H1 (cell line): Measurements from ENCODE around the gene BCAS1. TPM values are rescaled to one million over a fixed set of nuclear protein-coding genes. Genes with fewer than 3 reads are reported as not detected.

Source experiments
- CTCF ChIA-PET: fragments of 300-600 bp; sonication (Branson Sonifier 250); formaldehyde crosslinking; loops from one replicate; lab custom pipeline; 2021; ENCODE audit not compliant: partially characterized antibody; lab: Charles Lee
- POLR2A ChIA-PET: fragments of 300-600 bp; sonication (Branson Sonifier 250); formaldehyde crosslinking; loops from one replicate; lab custom pipeline; 2021; ENCODE audit warnings: inconsistent platforms; ENCODE audit not compliant: partially characterized antibody; lab: Charles Lee
- DNase-seq, 2 experiments: peaks; one replicate each; pipeline versions ENCODE4 v3.0.0 to v3.0.0-alpha.2; 2010 to 2022; ENCODE audit warnings: low spot score in 2 of 2, low read depth in 1 of 2, mixed read lengths in 1 of 2
- FAIRE-seq: peaks from 2 replicates; lab custom pipeline; 2011; peaks lifted over from hg19 to GRCh38; lab: Jason Lieb, UNC
- H2AFZ ChIP-seq: 2 replicates; pipeline ENCODE4 v1.8.1; 2012; ENCODE audit warnings: low read length, inconsistent platforms
- H2AK5ac ChIP-seq: 2 replicates; pipeline ENCODE4 v1.6.1; 2013; ENCODE audit warnings: low read depth, low read length
- H2BK120ac ChIP-seq: replicated peaks from 2 replicates; pipeline ENCODE3; 2013; ENCODE audit warnings: low read depth, low read length, inconsistent platforms
- H2BK12ac ChIP-seq: 2 replicates; pipeline ENCODE4 v1.6.1; 2013; ENCODE audit warnings: low read depth, low read length
- H2BK15ac ChIP-seq: 2 replicates; pipeline ENCODE4 v1.6.1; 2013; ENCODE audit warnings: low read length
- H2BK20ac ChIP-seq: 2 replicates; pipeline ENCODE4 v1.6.1; 2013; ENCODE audit warnings: low read length
- H2BK5ac ChIP-seq: 2 replicates; pipeline ENCODE4 v1.6.1; 2013; ENCODE audit warnings: low read depth, low read length
- H3K14ac ChIP-seq: 2 replicates; pipeline ENCODE4 v1.6.1; 2013; ENCODE audit warnings: inconsistent platforms; ENCODE audit not compliant: insufficient read length
- H3K18ac ChIP-seq: 2 replicates; pipeline ENCODE4 v1.6.1; 2013; ENCODE audit warnings: low read length; ENCODE audit errors: extremely low read depth
- H3K23ac ChIP-seq: 2 replicates; pipeline ENCODE4 v1.6.1; 2013; ENCODE audit warnings: inconsistent platforms; ENCODE audit not compliant: insufficient read length
- H3K23me2 ChIP-seq: 2 replicates; pipeline ENCODE4 v1.6.1; 2013; ENCODE audit warnings: low read depth, low read length
- H3K27ac ChIP-seq: 2 replicates; pipeline ENCODE4 v1.6.1; 2011; ENCODE audit warnings: low read depth, low read length, inconsistent platforms
- H3K27me3 ChIP-seq, 4 experiments: replicated peaks in 1 of 4; 1 replicate in 1 of 4; 2 replicates in 3 of 4; pipeline versions ENCODE4 v1.6.1 to v1.8.1; 2011 to 2013; ENCODE audit warnings: low read length in 3 of 4, mild to moderate bottlenecking in 3 of 4, inconsistent platforms in 2 of 4, mixed read lengths in 2 of 4, moderate library complexity in 1 of 4; ENCODE audit not compliant: control insufficient read depth in 3 of 4, insufficient read depth in 3 of 4; ENCODE audit errors: extremely low read depth in 1 of 4
- H3K36me3 ChIP-seq, 4 experiments: 2 replicates each; pipeline versions ENCODE4 v1.6.1 to v1.8.1; 2011 to 2013; ENCODE audit warnings: mild to moderate bottlenecking in 4 of 4, low read length in 3 of 4, moderate library complexity in 2 of 4, control low read depth in 1 of 4, inconsistent platforms in 1 of 4; ENCODE audit not compliant: insufficient read depth in 4 of 4, control insufficient read depth in 2 of 4
- H3K4ac ChIP-seq: replicated peaks from 2 replicates; pipeline ENCODE3; 2013; ENCODE audit warnings: low read length, low read depth, mixed read lengths, inconsistent platforms; ENCODE audit not compliant: insufficient read length
- H3K4me1 ChIP-seq, 4 experiments: replicated peaks in 1 of 4; 1 replicate in 1 of 4; 2 replicates in 3 of 4; pipeline versions ENCODE4 v1.6.1 to v1.8.1; 2011 to 2013; ENCODE audit warnings: low read length in 3 of 4, inconsistent platforms in 2 of 4, mixed read lengths in 1 of 4; ENCODE audit not compliant: insufficient read depth in 4 of 4, control insufficient read depth in 3 of 4
- H3K4me2 ChIP-seq, 2 experiments: 2 replicates each; pipeline versions ENCODE4 v1.6.1 to v1.8.1; 2011 to 2013; ENCODE audit warnings: low read depth in 2 of 2, low read length in 2 of 2, control low read depth in 1 of 2, inconsistent platforms in 1 of 2, mild to moderate bottlenecking in 1 of 2; ENCODE audit not compliant: insufficient read depth in 1 of 2
- H3K4me3 ChIP-seq, 4 experiments: fragments of 200-600, 300-600 bp in 1 of 4; sonication (generic), shearing (Covaris generic), sonication (Bioruptor Twin) in 1 of 4; 2 replicates each; pipeline versions ENCODE4 v1.5.1 to v1.8.1; 2011 to 2016; ENCODE audit warnings: low read length in 4 of 4, low read depth in 3 of 4, control low read depth in 2 of 4, inconsistent platforms in 2 of 4, mild to moderate bottlenecking in 2 of 4, mixed read lengths in 1 of 4, moderate library complexity in 1 of 4; ENCODE audit not compliant: insufficient read depth in 2 of 4; ENCODE audit errors: extremely low read depth in 1 of 4
- H3K56ac ChIP-seq: replicated peaks from 2 replicates; pipeline ENCODE3; 2013; ENCODE audit warnings: low read depth, mild to moderate bottlenecking, mixed read lengths, low read length, inconsistent platforms; ENCODE audit not compliant: insufficient read length
- H3K79me1 ChIP-seq: 2 replicates; pipeline ENCODE4 v1.6.1; 2013; ENCODE audit warnings: low read depth, low read length, control low read depth
- H3K79me2 ChIP-seq, 2 experiments: 2 replicates each; pipeline versions ENCODE4 v1.6.1 to v1.8.1; 2012 to 2013; ENCODE audit warnings: low read length in 2 of 2, mild to moderate bottlenecking in 2 of 2, inconsistent platforms in 1 of 2; ENCODE audit not compliant: insufficient read depth in 2 of 2, control insufficient read depth in 1 of 2
- H3K9ac ChIP-seq, 4 experiments: replicated peaks in 1 of 4; 1 replicate in 1 of 4; 2 replicates in 3 of 4; pipeline versions ENCODE4 v1.6.1 to v1.8.1; 2011 to 2013; ENCODE audit warnings: low read depth in 3 of 4, low read length in 3 of 4, control low read depth in 2 of 4, mild to moderate bottlenecking in 2 of 4, moderate library complexity in 2 of 4, inconsistent platforms in 1 of 4; ENCODE audit errors: extremely low read depth in 1 of 4
- H3K9me3 ChIP-seq, 2 experiments: 2 replicates each; pipeline versions ENCODE4 v1.6.1 to v1.8.1; 2012 to 2013; ENCODE audit warnings: mild to moderate bottlenecking in 2 of 2, moderate library complexity in 2 of 2, control low read depth in 1 of 2, inconsistent platforms in 1 of 2, low read depth in 1 of 2, low read length in 1 of 2, mixed read lengths in 1 of 2; ENCODE audit not compliant: insufficient read depth in 2 of 2
- H4K20me1 ChIP-seq, 2 experiments: replicated peaks in 1 of 2; 2 replicates each; pipeline versions ENCODE3 to v1.8.1; 2011 to 2013; ENCODE audit warnings: inconsistent platforms in 2 of 2, low read length in 2 of 2, mild to moderate bottlenecking in 1 of 2; ENCODE audit not compliant: insufficient read depth in 2 of 2, control insufficient read depth in 1 of 2
- H4K5ac ChIP-seq: 2 replicates; pipeline ENCODE4 v1.6.1; 2013; ENCODE audit warnings: low read length, low read depth, mixed read lengths, inconsistent platforms; ENCODE audit not compliant: insufficient read length
- H4K8ac ChIP-seq: 2 replicates; pipeline ENCODE4 v1.8.0; 2013; ENCODE audit warnings: mild to moderate bottlenecking, moderate library complexity, low read length, inconsistent platforms; ENCODE audit not compliant: insufficient read depth; ENCODE audit errors: extremely low read depth
- H4K91ac ChIP-seq: replicated peaks from 2 replicates; pipeline ENCODE3; 2013; ENCODE audit warnings: low read length, mixed read lengths, inconsistent platforms; ENCODE audit not compliant: insufficient read length
- ASH2L ChIP-seq: fragments of 200-600, 300-600 bp; sonication (generic); IDR thresholded peaks from one replicate; pipeline ENCODE4 v1.7.1; 2017; ENCODE audit warnings: low read length
- CBX8 ChIP-seq: fragments of 300-800, 300-1000 bp; sonication (generic); IDR thresholded peaks from 2 replicates; pipeline ENCODE4 v1.7.1; 2016; ENCODE audit warnings: low read depth, low read length, borderline replicate concordance
- CHD1 ChIP-seq: IDR thresholded peaks from 2 replicates; pipeline ENCODE4 v1.6.1; 2012; ENCODE audit warnings: low read depth, low read length, improper control_type of control experiment
- EGR1 ChIP-seq: IDR thresholded peaks from 2 replicates; pipeline ENCODE4 v1.6.1; 2011; ENCODE audit warnings: low read depth, low read length, borderline replicate concordance
- FOSL1 ChIP-seq: IDR thresholded peaks from 2 replicates; pipeline ENCODE4 v1.6.1; 2011; ENCODE audit warnings: mild to moderate bottlenecking, low read depth, low read length, moderate library complexity; ENCODE audit not compliant: insufficient read depth
- GTF2F1 ChIP-seq: IDR thresholded peaks from 2 replicates; pipeline ENCODE4 v1.6.1; 2012; ENCODE audit warnings: low read depth, low read length, improper control_type of control experiment, borderline replicate concordance
- JUN ChIP-seq: IDR thresholded peaks from 2 replicates; pipeline ENCODE4 v1.6.1; 2011; ENCODE audit warnings: low read depth, mild to moderate bottlenecking, improper control_type of control experiment, low read length
- RFX5 ChIP-seq: IDR thresholded peaks from 2 replicates; pipeline ENCODE4 v1.6.1; 2011; ENCODE audit warnings: low read depth, low read length, improper control_type of control experiment, borderline replicate concordance
- RXRA ChIP-seq: IDR thresholded peaks from 2 replicates; pipeline ENCODE4 v1.6.1; 2011; ENCODE audit warnings: low read depth, mild to moderate bottlenecking, low read length, moderate library complexity; ENCODE audit not compliant: insufficient read depth
- SIX5 ChIP-seq: IDR thresholded peaks from 2 replicates; pipeline ENCODE4 v1.6.1; 2011; ENCODE audit warnings: mild to moderate bottlenecking, low read depth, low read length
- SP1 ChIP-seq: IDR thresholded peaks from 2 replicates; pipeline ENCODE4 v1.6.1; 2011; ENCODE audit warnings: low read depth, low read length
- TAF1 ChIP-seq: IDR thresholded peaks from 2 replicates; pipeline ENCODE4 v1.6.1; 2011; ENCODE audit warnings: mild to moderate bottlenecking, low read depth, low read length
- TEAD4 ChIP-seq: IDR thresholded peaks from 2 replicates; pipeline ENCODE4 v1.6.1; 2012; ENCODE audit warnings: low read depth, low read length, inconsistent platforms, mixed read lengths
- WGBS, 2 experiments: shearing (Covaris generic) in 1 of 2; methylation state at CpG; one replicate each; pipeline versions ENCODE4 v1.1.6 to v1.1.7; 2013 to 2015; ENCODE audit warnings: low lambda C conversion rate in 2 of 2, mixed read lengths in 2 of 2, inconsistent platforms in 1 of 2, low coverage in 1 of 2, missing lambda C conversion rate in 1 of 2; ENCODE audit not compliant: insufficient replicate concordance in 2 of 2, insufficient coverage in 1 of 2, insufficient read length in 1 of 2; ENCODE audit errors: extremely low coverage in 1 of 2, missing lambda C conversion rate in 1 of 2; 5-methylcytosine and 5-hydroxymethylcytosine counted together
- polyA plus RNA-seq, 7 experiments: library from polyadenylated mRNA; depleted of rRNA in 3 of 7; stranded (reverse) in 5 of 7; unstranded in 2 of 7; fragments of >200 nt in 5 of 7; fragments of 200-250 nt in 2 of 7; gene quantifications; 1 replicate in 5 of 7; 2 replicates in 1 of 7; 4 replicates in 1 of 7; pipeline versions ENCODE4 v1.2.1 to v1.2.3, GENCODE V29; 2011 to 2013; ENCODE audit warnings: missing spikeins in 2 of 7, mixed read lengths in 2 of 7
- total RNA-seq: library from RNA; stranded (reverse); fragmentation: NEBNext Ultra II Directional; extraction: Animal tissue kit (Norgen Biotek cat#: 25700); gene quantifications from 2 replicates; pipeline ENCODE4 v1.2.1, GENCODE V29; 2021
- TF ChIP-seq, protein P1 (sequence below): IDR thresholded peaks from 2 replicates; pipeline ENCODE4 v1.6.1; 2011; ENCODE audit warnings: low read length, improper control_type of control experiment

Gene BCAS1
- total and polyA plus RNA-seq, 2 of the 8 experiments (the other 6 are each of a cell fraction or from before 2014, with no cell fraction given), result 0.06 to 0.19 TPM

DNA sequence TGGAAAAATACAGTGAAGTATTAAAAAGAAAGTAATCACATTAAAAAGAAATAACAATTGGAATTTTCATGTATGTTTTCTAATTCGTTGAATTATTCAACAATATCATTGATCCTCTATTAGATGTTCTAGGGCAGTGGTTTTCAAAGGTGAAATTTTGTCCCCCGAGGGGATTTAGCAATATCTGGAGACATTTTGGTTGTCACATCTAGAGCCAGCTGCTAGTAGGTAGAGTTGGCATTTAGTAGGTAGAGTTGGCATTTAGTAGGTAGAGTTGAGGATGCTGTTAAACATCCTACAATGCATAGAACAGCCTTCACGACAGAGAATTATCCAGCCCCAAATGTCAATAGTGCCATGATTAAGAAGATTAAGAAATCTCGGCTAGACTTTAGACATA is 173.7 kb downstream of the BCAS1 start:
- Histone ChIP-seq H3K18ac (no peak overlapping the region), H4K5ac (no peak overlapping the region), H3K4me1 (peaks cover 8 to 21% (median 19%) of the 10 kb centered on the region in 4 experiments), H2BK5ac (no peak overlapping the region), H3K27me3 (no peaks in the 10 kb centered on the region; a peak in 1 of 7 replicates), H3K14ac (no peak overlapping the region), H3K4ac (no peak overlapping the region), H3K9ac (no peak overlapping the region), H2AK5ac (no peak overlapping the region), H2AFZ (no peak overlapping the region), H3K9me3 (no peaks in the 10 kb centered on the region), H3K4me2 (no peak overlapping the region), H3K79me2 (no peaks in the 10 kb centered on the region), H2BK15ac (no peak overlapping the region), H3K23ac (no peak overlapping the region), H3K36me3 (no peaks in the 10 kb centered on the region), H2BK120ac (no peak overlapping the region), H2BK20ac (no peak overlapping the region), H4K8ac (no peak overlapping the region), H3K23me2 (no peaks in the 10 kb centered on the region), H2BK12ac (no peak overlapping the region), H3K4me3 (no peak overlapping the region), H3K27ac (no peak overlapping the region), H3K56ac (no peak overlapping the region), H4K91ac (no peak overlapping the region), H4K20me1 (no peaks in the 10 kb centered on the region), H3K79me1 (no peaks in the 10 kb centered on the region)
- no peak for FAIRE-seq
- ChIA-PET CTCF (no interaction called here), POLR2A (no interaction called here)
- no peak for DNase-seq
- 88% methylated on average over 4 of the region's 4 CpGs; no CpG with 5 or more reads in 1 of the 2 experiments for WGBS, 2 experiments
- TF ChIP-seq TEAD4 (no peak), CBX8 (no peak), JUN (no peak), CHD1 (no peak), GTF2F1 (no peak), EGR1 (no peak), RXRA (no peak), SP1 (no peak), ASH2L (no peak), FOSL1 (no peak), RFX5 (no peak), SIX5 (no peak), TAF1 (no peak)
- TF ChIP-seq, protein P1, sequence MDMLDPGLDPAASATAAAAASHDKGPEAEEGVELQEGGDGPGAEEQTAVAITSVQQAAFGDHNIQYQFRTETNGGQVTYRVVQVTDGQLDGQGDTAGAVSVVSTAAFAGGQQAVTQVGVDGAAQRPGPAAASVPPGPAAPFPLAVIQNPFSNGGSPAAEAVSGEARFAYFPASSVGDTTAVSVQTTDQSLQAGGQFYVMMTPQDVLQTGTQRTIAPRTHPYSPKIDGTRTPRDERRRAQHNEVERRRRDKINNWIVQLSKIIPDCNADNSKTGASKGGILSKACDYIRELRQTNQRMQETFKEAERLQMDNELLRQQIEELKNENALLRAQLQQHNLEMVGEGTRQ, result no peak
